HEK293 (cell line): ENCODE results near the gene CA5A.

Source experiments
- CTCF ChIA-PET: fragments of 350-600 bp; formaldehyde crosslinking; extraction: SDS; loops from one replicate; lab custom pipeline; 2021; ENCODE audit warnings: antibody characterized with exemption; lab: Yijun Ruan, JAX
- POLR2A ChIA-PET: fragments of 300-600 bp; formaldehyde crosslinking; extraction: SDS; loops from one replicate; lab custom pipeline; 2020; ENCODE audit warnings: antibody characterized with exemption, inconsistent platforms; lab: Yijun Ruan, JAX
- H3K27ac ChIP-seq: fragments of 200-500 bp; sonication (Bioruptor generic); 2 replicates; pipeline ENCODE4 v1.5.1; 2014; ENCODE audit warnings: low read depth, low read length, control low read depth, inconsistent platforms; ENCODE audit errors: extremely low read depth
- H3K36me3 ChIP-seq, 2 experiments: fragments of 200-500 bp in 1 of 2; sonication (Bioruptor generic) in 1 of 2; 1 replicate in 1 of 2; 2 replicates in 1 of 2; pipeline ENCODE4 v1.5.1; 2014 to 2017; ENCODE audit warnings: inconsistent platforms in 2 of 2, low read length in 2 of 2; ENCODE audit not compliant: control insufficient read depth in 2 of 2, insufficient read depth in 1 of 2
- H3K4me1 ChIP-seq: fragments of 200-500 bp; sonication (Bioruptor generic); 2 replicates; pipeline ENCODE4 v1.5.1; 2014; ENCODE audit warnings: mild to moderate bottlenecking, low read length, inconsistent platforms; ENCODE audit not compliant: control insufficient read depth, insufficient read depth
- H3K4me3 ChIP-seq: 2 replicates; pipeline ENCODE4 v1.5.1; 2011; ENCODE audit warnings: low read depth, mild to moderate bottlenecking, control low read depth, low read length, moderate library complexity
- H3K9me3 ChIP-seq: fragments of 200-500 bp; sonication (Bioruptor generic); 2 replicates; pipeline ENCODE4 v1.5.1; 2014; ENCODE audit warnings: low read depth, low read length, inconsistent platforms; ENCODE audit not compliant: control insufficient read depth, insufficient read depth
- GLI2 ChIP-seq: fragments of 450-650 bp; formaldehyde crosslinking; IDR thresholded peaks from 2 replicates; pipeline ENCODE4; 2017; ENCODE audit warnings: missing biosample characterization, missing genetic modification characterization, low read depth, borderline replicate concordance
- TRIM28 ChIP-seq: IDR thresholded peaks from 2 replicates; pipeline ENCODE4 v1.6.1; 2011; ENCODE audit warnings: low read length, control low read depth, borderline replicate concordance
- TSHZ1 ChIP-seq: fragments of 450-650 bp; formaldehyde crosslinking; IDR thresholded peaks from 2 replicates; pipeline ENCODE4 v1.5.1; 2016; ENCODE audit warnings: missing biosample characterization, missing genetic modification characterization, borderline replicate concordance
- ZBTB10 ChIP-seq: fragments of 450-650 bp; formaldehyde crosslinking; IDR thresholded peaks from 2 replicates; pipeline ENCODE4 v1.5.1; 2016; ENCODE audit warnings: missing biosample characterization, missing genetic modification characterization
- ZBTB6 ChIP-seq: fragments of 450-650 bp; formaldehyde crosslinking; IDR thresholded peaks from 2 replicates; pipeline ENCODE4 v1.5.1; 2017; ENCODE audit warnings: missing biosample characterization, missing genetic modification characterization
- ZFP41 ChIP-seq: fragments of 450-650 bp; formaldehyde crosslinking; IDR thresholded peaks from 2 replicates; pipeline ENCODE4 v1.5.1; 2016; ENCODE audit warnings: missing biosample characterization, missing genetic modification characterization, borderline replicate concordance
- ZIC2 ChIP-seq: fragments of 450-650 bp; formaldehyde crosslinking; IDR thresholded peaks from 2 replicates; pipeline ENCODE4 v1.5.1; 2016; ENCODE audit warnings: missing biosample characterization, missing genetic modification characterization
- ZNF223 ChIP-seq: fragments of 450-650 bp; formaldehyde crosslinking; IDR thresholded peaks from 2 replicates; pipeline ENCODE4 v1.5.1; 2016; ENCODE audit warnings: missing biosample characterization, missing genetic modification characterization
- ZNF324 ChIP-seq: fragments of 450-650 bp; formaldehyde crosslinking; IDR thresholded peaks from 2 replicates; pipeline ENCODE4 v1.5.1; 2016; ENCODE audit warnings: missing biosample characterization, missing genetic modification characterization
- ZNF366 ChIP-seq: fragments of 450-650 bp; formaldehyde crosslinking; conservative IDR thresholded peaks from 2 replicates; pipeline ENCODE4 v1.5.1; 2016; ENCODE audit warnings: missing biosample characterization, missing genetic modification characterization
- ZNF488 ChIP-seq: fragments of 450-650 bp; formaldehyde crosslinking; IDR thresholded peaks from 2 replicates; pipeline ENCODE4 v1.5.1; 2016; ENCODE audit warnings: missing biosample characterization, missing genetic modification characterization
- ZNF624 ChIP-seq: fragments of 450-650 bp; formaldehyde crosslinking; IDR thresholded peaks from 2 replicates; pipeline ENCODE4 v1.5.1; 2017; ENCODE audit warnings: missing biosample characterization, missing genetic modification characterization
- ZNF626 ChIP-seq: fragments of 450-650 bp; sonication (Bioruptor Pico); formaldehyde crosslinking; IDR thresholded peaks from 2 replicates; pipeline ENCODE4 v1.5.1; 2018; ENCODE audit warnings: missing biosample characterization, missing genetic modification characterization, inconsistent platforms
- ZNF747 ChIP-seq: fragments of 450-650 bp; formaldehyde crosslinking; IDR thresholded peaks from 2 replicates; pipeline ENCODE4 v1.5.1; 2016; ENCODE audit warnings: missing biosample characterization, missing genetic modification characterization
- ZNF76 ChIP-seq: fragments of 450-650 bp; formaldehyde crosslinking; IDR thresholded peaks from 2 replicates; pipeline ENCODE4; 2016; ENCODE audit warnings: low read depth, missing biosample characterization, missing genetic modification characterization, borderline replicate concordance
- ZNF843 ChIP-seq: fragments of 450-650 bp; formaldehyde crosslinking; IDR thresholded peaks from 2 replicates; pipeline ENCODE4 v1.5.1; 2016; ENCODE audit warnings: missing biosample characterization, missing genetic modification characterization

Gene CA5A

GRCh38 chr16:87955302-87956097 is 19.2 kb upstream of the CA5A start (continued):
- TF ChIP-seq ZIC2 (tag by site-specific recombination) = no peak
- no peak for TF ChIP-seq ZNF624
- TF ChIP-seq ZNF626 (tag by site-specific recombination) = no peak
- TF ChIP-seq ZNF76 (tag by site-specific recombination) = no peak

GRCh38 chr16:87954826-87955225 is 18.5 kb upstream of the CA5A start:
- no peaks in the 10 kb centered on the region for H3K9me3 ChIP-seq
- ChIA-PET CTCF (no interaction called here), POLR2A (no interaction called here)
- TF ChIP-seq ZNF747 (tag by site-specific recombination) (no peak), TSHZ1 (tag by site-specific recombination) (no peak), ZNF324 (tag by site-specific recombination) (no peak), ZBTB10 (tag by site-specific recombination) (no peak), ZNF843 (tag by site-specific recombination) (no peak), GLI2 (no peak), ZIC2 (tag by site-specific recombination) (no peak), ZBTB6 (no peak), ZNF223 (no peak), ZNF366 (tag by site-specific recombination) (no peak)
- H3K27ac ChIP-seq = no peak overlapping the region; the same call in 1 of the 2 replicates
- H3K4me1 ChIP-seq = peaks cover 16% of the 10 kb centered on the region
- H3K36me3 ChIP-seq = peaks cover 4 to 46% of the 10 kb centered on the region in 2 experiments; a peak in 2 of 3 replicates
- H3K4me3 ChIP-seq = no peak overlapping the region

- Histone ChIP-seq H3K4me3 (no peak overlapping the region), H3K9me3 (no peaks in the 10 kb centered on the region), H3K36me3 (peaks cover 4 to 46% of the 10 kb centered on the region in 2 experiments; a peak in 2 of 3 replicates), H3K4me1 (peaks cover 16% of the 10 kb centered on the region), H3K27ac (no peak overlapping the region)
- ChIA-PET POLR2A (interaction anchor here (0.8 kb wide), 1 partner anchor 12 kb away, joined by 3 read pairs; no protein-coding TSS in a partner anchor), CTCF (no interaction called here)
- no peak for TF ChIP-seq ZFP41 (tag by site-specific recombination)
- no peak for TF ChIP-seq TRIM28
- TF ChIP-seq ZNF488 (tag by site-specific recombination) = no peak
- TF ChIP-seq, all 188 proteins: peak for 0
Observed at GRCh38 chr16:87954361-87954760, 18.0 kb upstream of the CA5A start.
